Ovary (tissue), 1 donor: ENCODE measurements around the gene CYTH1.

ENCODE experiments used
- EP300 ChIP-seq: sonication (generic); formaldehyde crosslinking; IDR thresholded peaks from one replicate; pipeline ENCODE4 v1.6.1; 2017; ENCODE audit warnings: antibody characterized with exemption
- POLR2A ChIP-seq: fragments of 450-650 bp; IDR thresholded peaks from one replicate; pipeline ENCODE4 v1.6.1; 2017; ENCODE audit warnings: antibody characterized with exemption, mild to moderate bottlenecking, moderate library complexity

DNA sequence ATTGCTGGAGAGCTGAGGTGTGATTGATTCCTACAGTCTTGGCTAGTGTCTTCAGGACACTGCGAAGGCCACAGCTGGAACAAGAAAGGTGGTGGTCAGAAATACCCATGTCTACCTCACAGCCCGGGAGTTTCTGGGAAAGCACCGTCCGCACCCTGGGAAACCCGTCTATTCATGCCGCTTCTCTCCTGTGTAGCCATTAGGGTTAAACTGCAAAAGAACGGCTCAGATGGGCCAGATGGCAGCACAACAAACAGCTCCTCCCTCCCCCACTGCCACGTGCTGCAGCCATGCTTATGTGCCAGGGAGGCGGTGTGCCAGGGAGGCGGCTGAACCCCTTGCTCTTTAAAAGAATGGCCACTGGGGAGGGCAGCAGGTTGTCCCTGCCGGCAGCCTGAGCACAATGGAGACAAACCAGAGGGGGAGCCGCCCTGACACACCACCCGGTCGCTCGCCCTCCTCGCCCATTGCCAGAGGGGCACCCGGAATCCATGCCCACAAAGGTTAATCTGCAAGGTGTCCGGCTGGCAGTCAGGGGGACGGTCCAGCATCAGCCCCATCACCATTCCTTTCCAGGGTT lies 65.2 kb downstream of the CYTH1 start:
- TF ChIP-seq POLR2A (no peak), EP300 (no peak)
